Transverse colon (tissue), 4 donors: ENCODE results near the gene SMIM45.

Experiments used
- DNase-seq: peaks from one replicate; pipeline ENCODE4 v3.0.0-alpha.2; 2019
- H3K27ac ChIP-seq, 4 donors: fragments of 200-600 bp; sonication (generic); 2 replicates each; pipeline ENCODE4 v1.5.1; 2016 to 2018; ENCODE audit warnings: inconsistent platforms in 4 of 4
- H3K27me3 ChIP-seq: fragments of 200-600 bp; sonication (generic); 2 replicates; pipeline ENCODE4 v1.5.1; 2017; ENCODE audit warnings: inconsistent platforms
- H3K36me3 ChIP-seq, 4 donors: fragments of 200-600 bp; sonication (generic); 2 replicates each; pipeline ENCODE4 v1.5.1; 2017 to 2019; ENCODE audit warnings: inconsistent platforms in 4 of 4
- H3K4me1 ChIP-seq, 4 donors: fragments of 200-600 bp; sonication (generic); 2 replicates each; pipeline ENCODE4 v1.5.1; 2017 to 2020; ENCODE audit warnings: inconsistent platforms in 4 of 4
- H3K4me3 ChIP-seq, 4 donors: fragments of 200-600 bp; sonication (generic); 1 replicate in 1 of 4; 2 replicates in 3 of 4; pipeline versions ENCODE4 v1.5.1 to v1.6.1; 2017 to 2019; ENCODE audit warnings: inconsistent platforms in 4 of 4
- H3K9me3 ChIP-seq, 2 donors: fragments of 200-600 bp; sonication (generic); 2 replicates each; pipeline ENCODE4 v1.5.1; 2017 to 2019; ENCODE audit warnings: inconsistent platforms in 2 of 2
- CTCF ChIP-seq, 5 experiments: fragments of 200-600 bp in 3 of 5; fragments of 450-650 bp in 2 of 5; sonication (generic) in 3 of 5; IDR thresholded peaks; 1 replicate in 2 of 5; 2 replicates in 3 of 5; pipeline ENCODE4 v1.5.1; 2016 to 2017; ENCODE audit warnings: antibody characterized with exemption in 5 of 5, inconsistent platforms in 3 of 5, mild to moderate bottlenecking in 2 of 5, moderate library complexity in 1 of 5
- EP300 ChIP-seq: sonication (generic); formaldehyde crosslinking; IDR thresholded peaks from one replicate; pipeline ENCODE4 v1.6.1; 2017; ENCODE audit warnings: antibody characterized with exemption, low read depth
- POLR2A ChIP-seq: fragments of 450-650 bp; IDR thresholded peaks from one replicate; pipeline ENCODE4 v1.6.1; 2016; ENCODE audit warnings: antibody characterized with exemption, mild to moderate bottlenecking, moderate library complexity
- POLR2AphosphoS5 ChIP-seq, 3 donors: sonication (generic); formaldehyde crosslinking; IDR thresholded peaks; one replicate each; pipeline ENCODE4 v1.6.1; 2016; ENCODE audit warnings: antibody characterized with exemption in 3 of 3
- WGBS, 2 donors: methylation state at CpG; one replicate each; pipeline ENCODE4 v1.1.5; 2018; ENCODE audit warnings: low coverage in 1 of 2; 5-methylcytosine and 5-hydroxymethylcytosine counted together
- in situ Hi-C, 4 donors: fragments of 200-750 bp; cut with MboI; loops; one replicate each; pipeline versions ENCODE4 v1.15.0 to v1.15.1; 2017; ENCODE audit warnings: low sequenced_read_pairs in 3 of 4, low pct_ligation_motif_present in 1 of 4, low pct_unique_long_range_greater_than_20kb in 1 of 4
- intact Hi-C: fragments of 100-400 bp; cut with DNase I; formaldehyde crosslinking; loops from one replicate; pipeline ENCODE4 v1.15.1; 2023; ENCODE audit warnings: low total_unique reads

The SMIM45 gene

DNA sequence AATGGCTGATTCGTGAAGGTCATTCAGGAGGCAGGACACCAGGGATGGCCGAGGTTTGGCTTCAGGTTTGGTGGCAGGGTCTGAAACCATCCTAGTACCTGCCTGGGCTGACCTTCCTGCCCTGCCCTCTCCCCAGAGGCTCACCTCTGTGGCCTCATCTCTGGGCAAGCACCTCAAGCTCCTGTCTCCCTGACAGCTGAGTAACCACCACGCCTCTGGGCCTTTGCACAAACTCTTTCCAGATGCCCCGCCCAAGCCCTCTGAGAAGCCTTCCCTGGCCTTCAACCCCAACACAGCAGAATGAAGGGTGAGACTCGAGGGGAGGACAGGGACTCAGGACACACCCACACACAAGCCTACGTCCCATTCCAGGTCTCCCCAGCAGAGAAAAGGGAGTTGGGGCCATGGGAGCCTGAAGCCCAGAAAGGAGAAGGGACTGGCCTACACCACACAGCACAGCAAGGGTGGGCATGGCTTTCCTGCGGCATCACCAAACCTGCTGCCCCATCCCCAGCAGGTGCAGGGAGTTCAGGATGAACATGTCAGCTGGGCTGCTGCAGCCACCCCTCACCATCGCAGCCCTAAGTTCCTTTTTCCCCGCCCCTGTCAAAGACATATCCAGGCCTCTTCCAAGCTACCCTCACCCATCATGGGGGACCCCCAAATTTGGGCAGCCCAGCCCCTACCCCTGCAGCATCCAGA is 39.5 kb upstream of the SMIM45 start:
- Histone ChIP-seq H3K27ac (no peak overlapping the region), H3K36me3 (no peaks in the 10 kb centered on the region), H3K4me3 (no peak overlapping the region), H3K4me1 (peaks cover 11 to 37% (median 37%) of the 10 kb centered on the region in 4 donors), H3K27me3 (peaks cover 86% of the 10 kb centered on the region), H3K9me3 (no peaks in the 10 kb centered on the region)
- intact Hi-C loops = no loop called here
- WGBS, 2 donors = 71% methylated on average over 9 of the region's 9 CpGs; no CpG with 5 or more reads in 1 of the 2 donors
- TF ChIP-seq POLR2A (no peak), CTCF (IDR thresholded peaks at IDR 0.05) (no peak), POLR2AphosphoS5 (IDR thresholded peaks at IDR 0.05) (no peak), EP300 (no peak)
- in situ Hi-C loops = no loop called here
- no peak for DNase-seq

GRCh38 chr22:41913040-41913719 is 38.8 kb upstream of the SMIM45 start:
- Histone ChIP-seq H3K9me3 (no peaks in the 10 kb centered on the region), H3K4me1 (peaks cover 11 to 43% (median 40%) of the 10 kb centered on the region in 4 donors), H3K4me3 (no peak overlapping the region), H3K27ac (no peak overlapping the region), H3K36me3 (no peaks in the 10 kb centered on the region), H3K27me3 (peaks cover 92% of the 10 kb centered on the region)
- no peak for DNase-seq
- intact Hi-C loops (no loop called here), in situ Hi-C loops (no loop called here)
- WGBS, 2 donors = 62 to 100% methylated on average over 2 to 11 of the region's 11 CpGs
- TF ChIP-seq CTCF (IDR thresholded peaks at IDR 0.05) (no peak), POLR2A (no peak), POLR2AphosphoS5 (IDR thresholded peaks at IDR 0.05) (no peak), EP300 (no peak)

DNA sequence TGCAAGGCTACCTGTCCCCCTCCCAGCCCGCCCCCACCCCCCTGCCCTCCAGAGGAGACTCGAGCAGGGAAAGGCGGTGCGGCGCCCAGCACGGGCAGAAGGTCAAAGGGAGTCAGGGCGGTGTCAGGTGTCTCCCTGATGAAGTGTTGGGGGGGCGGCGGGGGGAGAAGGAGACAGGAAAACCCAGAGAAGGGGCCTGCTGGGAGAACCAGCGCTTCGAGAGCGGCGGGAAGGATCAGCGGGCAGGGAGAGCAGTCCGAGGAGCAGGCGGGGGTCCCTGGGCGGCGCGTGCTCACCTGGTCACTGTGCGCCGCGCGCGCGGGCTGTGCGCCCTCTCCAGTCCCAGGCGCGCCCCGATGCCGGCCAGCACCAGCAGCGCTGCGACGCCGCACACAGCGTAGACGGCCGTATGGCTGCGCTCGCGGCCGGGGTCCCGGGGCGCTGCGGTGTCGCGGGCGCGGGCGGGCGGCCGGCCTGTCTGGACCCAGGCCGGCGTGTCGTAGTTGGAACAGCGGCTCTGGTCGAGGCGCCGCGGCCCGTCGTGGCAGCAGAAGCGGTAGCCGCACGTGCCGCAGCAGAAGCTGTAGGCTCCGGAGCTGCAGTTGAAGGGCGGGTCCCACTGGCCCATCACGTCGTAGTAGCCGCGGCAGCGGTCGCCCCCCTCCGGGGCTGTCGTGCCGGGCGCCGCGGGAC is 38.0 kb upstream of the SMIM45 start:
- H3K27me3 ChIP-seq = peaks cover 98% of the 10 kb centered on the region
- in situ Hi-C loops = no loop called here
- TF ChIP-seq POLR2AphosphoS5 (IDR thresholded peaks at IDR 0.05) = no peak
- no peak for TF ChIP-seq POLR2A
- TF ChIP-seq CTCF (IDR thresholded peaks at IDR 0.05) = no peak
- TF ChIP-seq EP300 = no peak
- H3K27ac ChIP-seq = no peak overlapping the region
- H3K9me3 ChIP-seq = no peaks in the 10 kb centered on the region
- no peak overlapping the region for H3K4me3 ChIP-seq
- intact Hi-C loops = no loop called here
- H3K36me3 ChIP-seq = no peaks in the 10 kb centered on the region
- 2% methylated on average over 49 of the region's 79 CpGs; no CpG with 5 or more reads in 1 of the 2 donors for WGBS, 2 donors
- peaks cover 13 to 48% (median 45%) of the 10 kb centered on the region in 4 donors for H3K4me1 ChIP-seq
- DNase-seq = no peak

DNA sequence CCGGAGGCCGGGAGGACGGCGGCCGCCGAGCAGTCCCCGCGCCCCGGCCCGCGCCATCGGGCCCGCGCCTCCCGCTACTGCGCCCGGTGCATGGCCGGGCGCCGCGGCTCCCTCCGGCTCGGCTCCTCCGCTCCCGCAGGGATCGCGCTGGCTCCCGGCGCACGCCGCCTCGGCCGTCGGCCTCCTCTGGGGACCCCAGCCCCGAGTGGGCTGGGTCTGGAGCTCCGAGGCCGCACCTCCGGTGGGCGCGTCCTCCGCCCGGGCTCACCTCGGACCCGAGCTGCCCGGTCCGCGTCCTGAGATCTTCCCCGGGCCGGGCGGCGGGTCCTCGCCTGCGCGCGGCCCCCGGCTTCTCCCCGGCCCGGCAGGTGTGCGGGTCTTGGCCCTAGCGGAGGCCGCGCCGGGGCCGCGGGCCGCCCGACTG is 37.3 kb upstream of the SMIM45 start:
- Histone ChIP-seq H3K36me3 (no peaks in the 10 kb centered on the region), H3K4me1 (peaks cover 19 to 52% (median 50%) of the 10 kb centered on the region in 4 donors), H3K27ac (no peak overlapping the region), H3K9me3 (no peaks in the 10 kb centered on the region), H3K4me3 (peak overlapping the region in 3 of 4 donors; percentile 29 to 57 (median 41)), H3K27me3 (peaks cover 97% of the 10 kb centered on the region)
- no peak for DNase-seq
- intact Hi-C loops (loop anchor here (5.0 kb wide), 1 partner anchor 32 kb away; no protein-coding TSS in a partner anchor), in situ Hi-C loops (no loop called here)
- TF ChIP-seq POLR2A (no peak), POLR2AphosphoS5 (IDR thresholded peaks at IDR 0.05) (no peak), CTCF (IDR thresholded peaks at IDR 0.05) (no peak), EP300 (no peak)
- WGBS, 2 donors = 1% methylated on average over 35 of the region's 67 CpGs; no CpG with 5 or more reads in 1 of the 2 donors
